HepG2 (cell line): ENCODE measurements around the gene SKIC2.

Source experiments
- ASH2L ChIP-seq: fragments of 300-600, 200-600 bp; sonication (generic); IDR thresholded peaks from 2 replicates; pipeline ENCODE4 v1.7.0; 2017; ENCODE audit warnings: low read depth, mild to moderate bottlenecking, moderate library complexity, mixed read lengths, low read length; ENCODE audit not compliant: insufficient read length
- CREB3 ChIP-seq: sonication (generic); formaldehyde crosslinking; IDR thresholded peaks from 2 replicates; pipeline ENCODE4 v1.5.0; 2020; ENCODE audit warnings: missing genetic modification reagents
- CTCF ChIP-seq: sonication (generic); formaldehyde crosslinking; IDR thresholded peaks from 2 replicates; pipeline ENCODE4 v1.5.0; 2020; ENCODE audit warnings: mild to moderate bottlenecking, missing genetic modification reagents, moderate library complexity
- HDAC2 ChIP-seq: sonication (generic); formaldehyde crosslinking; IDR thresholded peaks from 2 replicates; pipeline ENCODE4 v1.4.0; 2020; ENCODE audit warnings: missing genetic modification reagents
- KLF16 ChIP-seq, 2 experiments: sonication (generic) in 1 of 2; formaldehyde crosslinking in 1 of 2; IDR thresholded peaks; 2 replicates each; pipeline versions ENCODE4 v1.6.1 to v1.8.0; 2016 to 2023; ENCODE audit warnings: missing genetic modification reagents in 2 of 2, missing compliant biosample characterization in 1 of 2
- MAFG ChIP-seq: sonication (generic); formaldehyde crosslinking; IDR thresholded peaks from 2 replicates; pipeline ENCODE4 v1.5.1; 2020; ENCODE audit warnings: mild to moderate bottlenecking, missing genetic modification reagents
- NCOA2 ChIP-seq: sonication (generic); formaldehyde crosslinking; IDR thresholded peaks from 2 replicates; pipeline ENCODE4 v1.8.0; 2022; ENCODE audit warnings: inconsistent platforms
- NCOR1 ChIP-seq: fragments of 200-600 bp; sonication (generic); IDR thresholded peaks from 2 replicates; pipeline ENCODE4 v1.7.0; 2017; ENCODE audit warnings: antibody characterized with exemption, low read length, borderline replicate concordance
- POLR2A ChIP-seq, 2 experiments: IDR thresholded peaks; 2 replicates each; pipeline ENCODE4 v1.6.1; 2011; ENCODE audit warnings: low read depth in 2 of 2, low read length in 2 of 2, mild to moderate bottlenecking in 1 of 2, moderate library complexity in 1 of 2; ENCODE audit not compliant: insufficient read depth in 1 of 2
- XRCC5 ChIP-seq: fragments of 200-400 bp; formaldehyde crosslinking; optimal IDR thresholded peaks from 2 replicates; pipeline ENCODE3; 2017; ENCODE audit warnings: mild to moderate bottlenecking, low read length
- ZBTB33 ChIP-seq: sonication (generic); formaldehyde crosslinking; IDR thresholded peaks from 2 replicates; pipeline ENCODE4 v1.4.0; 2020; ENCODE audit warnings: missing genetic modification reagents
- ZSCAN22 ChIP-seq: sonication (generic); formaldehyde crosslinking; IDR thresholded peaks from 2 replicates; pipeline ENCODE4 v1.4.0; 2020; ENCODE audit warnings: mild to moderate bottlenecking, missing genetic modification reagents

- TF ChIP-seq ZBTB33 (CRISPR knock-in tag) (no peak), CTCF (CRISPR knock-in tag) (no peak), ASH2L (no peak), NCOA2 (no peak), KLF16 (CRISPR knock-in tag; IDR thresholded peaks at IDR 0.05) (no peak), CREB3 (CRISPR knock-in tag) (no peak), POLR2A (IDR thresholded peaks at IDR 0.05; ENCODE audit: insufficient read depth in 1 of 2, low read depth in 2 of 2, low read length in 2 of 2) (no peak), XRCC5 (no peak), HDAC2 (CRISPR knock-in tag) (no peak), NCOR1 (no peak), ZSCAN22 (CRISPR knock-in tag) (no peak), MAFG (CRISPR knock-in tag) (no peak)
Measured at GRCh38 chr6:31979238-31979898, 20.4 kb downstream of the SKIC2 start.
